Thyroid gland (tissue), 4 donors: ENCODE data around the gene SMYD2. TPM values are rescaled to one million over a fixed set of nuclear protein-coding genes. Genes with fewer than 3 reads are reported as not detected.

ENCODE experiments used
- DNase-seq, 2 donors: peaks; one replicate each; pipeline ENCODE4 v3.0.0-alpha.2; 2019
- H3K27ac ChIP-seq, 3 donors: fragments of 200-600 bp; sonication (generic); 1 replicate in 2 of 3; 2 replicates in 1 of 3; pipeline ENCODE4 v1.5.1; 2016 to 2019; ENCODE audit warnings: mild to moderate bottlenecking in 1 of 3, moderate library complexity in 1 of 3
- H3K27me3 ChIP-seq: fragments of 200-600 bp; sonication (generic); one replicate; pipeline ENCODE4 v1.5.1; 2019
- H3K36me3 ChIP-seq, 2 donors: fragments of 200-600 bp; sonication (generic); one replicate each; pipeline ENCODE4 v1.5.1; 2016 to 2019
- H3K4me1 ChIP-seq, 2 donors: fragments of 200-600 bp; sonication (generic); one replicate each; pipeline ENCODE4 v1.5.1; 2017 to 2019
- H3K4me3 ChIP-seq, 3 donors: fragments of 200-600 bp; sonication (generic); replicated peaks in 1 of 3; 1 replicate in 2 of 3; 2 replicates in 1 of 3; pipeline ENCODE4 v1.5.1; 2016; ENCODE audit warnings: mild to moderate bottlenecking in 1 of 3
- H3K9me3 ChIP-seq: fragments of 200-600 bp; sonication (generic); one replicate; pipeline ENCODE4 v1.5.1; 2017
- POLR2A ChIP-seq, 2 donors: fragments of 450-650 bp; IDR thresholded peaks; one replicate each; pipeline ENCODE4 v1.6.1; 2017; ENCODE audit warnings: antibody characterized with exemption in 2 of 2, mild to moderate bottlenecking in 2 of 2, moderate library complexity in 1 of 2
- WGBS, 2 donors: methylation state at CpG; one replicate each; pipeline ENCODE4 v1.1.5; 2017; 5-methylcytosine and 5-hydroxymethylcytosine counted together
- intact Hi-C: fragments of 100-400 bp; cut with DNase I; formaldehyde crosslinking; loops from one replicate; pipeline ENCODE4 v1.15.1; 2023
- total RNA-seq, 4 donors: library from RNA; depleted of rRNA; stranded (reverse); fragments of >200 nt; gene quantifications; one replicate each; pipeline ENCODE4 v1.2.3, GENCODE V29; 2016
- TF ChIP-seq, protein P1 (sequence below), 6 experiments: fragments of 200-600 bp in 3 of 6; fragments of 450-650 bp in 3 of 6; sonication (generic) in 3 of 6; IDR thresholded peaks; one replicate each; pipeline ENCODE4 v1.5.1; 2016 to 2019; ENCODE audit warnings: antibody characterized with exemption in 6 of 6, mild to moderate bottlenecking in 2 of 6, inconsistent platforms in 1 of 6, moderate library complexity in 1 of 6

Gene SMYD2
- total RNA-seq, 4 donors from 2014 or later, result 37.6 to 56.1 (median 44.5) TPM

DNA sequence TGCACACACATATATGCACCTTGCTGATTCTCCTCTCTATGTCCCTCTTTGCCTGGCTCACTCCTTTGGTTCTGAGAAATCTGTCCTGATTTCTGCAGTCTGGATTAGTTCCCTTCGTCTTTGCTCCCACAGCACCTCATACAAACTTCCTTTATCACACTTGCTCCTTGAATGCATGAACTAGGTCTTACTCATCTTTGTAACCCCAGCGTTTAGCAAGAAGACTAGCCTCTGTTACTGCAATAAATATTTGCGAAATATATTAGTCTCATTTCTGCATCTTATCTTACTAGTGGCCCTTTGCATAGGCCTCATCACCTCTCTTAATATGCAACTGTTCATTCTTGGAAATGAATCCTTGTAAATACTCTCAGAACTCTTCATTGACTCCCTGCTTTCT lies 11.4 kb downstream of the SMYD2 start:
- peaks cover 0 to 9% of the 10 kb centered on the region in 2 donors for H3K4me1 ChIP-seq
- H3K36me3 ChIP-seq, result no peaks in the 10 kb centered on the region
- no peaks in the 10 kb centered on the region for H3K9me3 ChIP-seq
- no peak overlapping the region for H3K4me3 ChIP-seq
- DNase-seq, result no peak
- intact Hi-C loops, result no loop called here
- no peaks in the 10 kb centered on the region for H3K27me3 ChIP-seq
- no peak overlapping the region for H3K27ac ChIP-seq
- TF ChIP-seq, protein P1, sequence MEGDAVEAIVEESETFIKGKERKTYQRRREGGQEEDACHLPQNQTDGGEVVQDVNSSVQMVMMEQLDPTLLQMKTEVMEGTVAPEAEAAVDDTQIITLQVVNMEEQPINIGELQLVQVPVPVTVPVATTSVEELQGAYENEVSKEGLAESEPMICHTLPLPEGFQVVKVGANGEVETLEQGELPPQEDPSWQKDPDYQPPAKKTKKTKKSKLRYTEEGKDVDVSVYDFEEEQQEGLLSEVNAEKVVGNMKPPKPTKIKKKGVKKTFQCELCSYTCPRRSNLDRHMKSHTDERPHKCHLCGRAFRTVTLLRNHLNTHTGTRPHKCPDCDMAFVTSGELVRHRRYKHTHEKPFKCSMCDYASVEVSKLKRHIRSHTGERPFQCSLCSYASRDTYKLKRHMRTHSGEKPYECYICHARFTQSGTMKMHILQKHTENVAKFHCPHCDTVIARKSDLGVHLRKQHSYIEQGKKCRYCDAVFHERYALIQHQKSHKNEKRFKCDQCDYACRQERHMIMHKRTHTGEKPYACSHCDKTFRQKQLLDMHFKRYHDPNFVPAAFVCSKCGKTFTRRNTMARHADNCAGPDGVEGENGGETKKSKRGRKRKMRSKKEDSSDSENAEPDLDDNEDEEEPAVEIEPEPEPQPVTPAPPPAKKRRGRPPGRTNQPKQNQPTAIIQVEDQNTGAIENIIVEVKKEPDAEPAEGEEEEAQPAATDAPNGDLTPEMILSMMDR (IDR thresholded peaks at IDR 0.05), result no peak
- no peak for TF ChIP-seq POLR2A (IDR thresholded peaks at IDR 0.05)
- WGBS, 2 donors, result 94 to 95% methylated on average over 3 of the region's 3 CpGs

DNA sequence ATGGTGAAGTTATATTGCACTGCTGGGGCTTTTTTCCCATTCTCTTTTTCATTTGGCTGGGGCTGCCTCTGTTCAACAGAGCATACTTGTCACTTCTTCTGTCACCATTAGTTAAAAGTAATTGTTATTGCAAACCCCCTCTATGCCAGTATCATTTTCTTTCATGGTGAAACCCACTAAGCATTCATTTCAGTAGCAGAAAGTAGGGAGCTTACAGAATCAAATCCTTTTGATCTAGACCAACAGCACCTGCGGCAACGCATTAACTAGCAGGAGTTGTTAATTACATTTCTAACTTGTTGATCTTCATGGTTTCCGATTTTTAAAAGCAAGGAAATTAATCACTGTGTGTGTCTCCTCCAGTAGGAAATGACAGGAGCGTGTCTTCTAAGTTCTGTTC lies 15.0 kb downstream of the SMYD2 start:
- intact Hi-C loops, result no loop called here
- Histone ChIP-seq H3K9me3 (no peaks in the 10 kb centered on the region), H3K27me3 (no peaks in the 10 kb centered on the region), H3K36me3 (no peaks in the 10 kb centered on the region), H3K27ac (no peak overlapping the region), H3K4me3 (no peak overlapping the region), H3K4me1 (peaks cover 0 to 10% of the 10 kb centered on the region in 2 donors)
- DNase-seq, result no peak
- TF ChIP-seq POLR2A (IDR thresholded peaks at IDR 0.05), result no peak
- TF ChIP-seq, protein P1 (IDR thresholded peaks at IDR 0.05), result no peak
- 81 to 83% methylated on average over 4 of the region's 4 CpGs for WGBS, 2 donors

- TF ChIP-seq, protein P1 (IDR thresholded peaks at IDR 0.05), result no peak
- TF ChIP-seq POLR2A (IDR thresholded peaks at IDR 0.05), result no peak
- H3K27ac ChIP-seq, result no peak overlapping the region
- H3K36me3 ChIP-seq, result no peaks in the 10 kb centered on the region
- 74 to 75% methylated on average over 9 of the region's 9 CpGs for WGBS, 2 donors
- H3K9me3 ChIP-seq, result no peaks in the 10 kb centered on the region
- H3K4me3 ChIP-seq, result no peak overlapping the region
- DNase-seq, result no peak
- peaks cover 8 to 10% of the 10 kb centered on the region in 2 donors for H3K4me1 ChIP-seq
- intact Hi-C loops, result no loop called here
- H3K27me3 ChIP-seq, result no peaks in the 10 kb centered on the region
Measured at GRCh38 chr1:214296860-214297745, 16.1 kb downstream of the SMYD2 start.

DNA sequence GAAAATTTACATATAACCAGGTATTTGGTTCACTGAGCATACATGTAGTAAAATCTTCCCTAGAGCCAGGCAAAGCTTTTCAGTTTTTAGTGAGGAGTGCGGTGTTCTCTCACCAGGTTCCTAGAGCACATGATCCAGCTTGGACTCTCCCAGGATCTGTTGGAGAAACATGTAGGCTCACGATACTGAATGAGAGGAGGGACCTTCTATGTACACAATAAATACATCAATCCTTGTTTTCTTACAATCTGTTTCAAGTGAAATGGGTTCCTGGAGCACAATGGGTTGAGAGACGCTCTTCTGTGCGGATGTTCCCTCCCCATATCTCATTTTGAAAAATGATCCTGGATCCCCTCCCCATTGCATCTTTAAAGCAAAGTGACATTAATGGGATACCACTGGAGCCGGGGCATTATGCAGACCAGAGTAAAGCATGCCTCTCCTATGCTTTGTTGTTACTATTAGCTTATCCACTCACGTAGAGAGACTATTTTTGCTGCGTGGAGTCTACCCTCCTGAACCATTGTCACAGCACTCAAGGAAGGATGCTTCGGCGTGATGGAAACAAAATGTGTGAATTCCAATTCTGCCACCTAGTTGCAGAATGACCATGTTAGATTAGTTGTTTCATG lies 19.3 kb downstream of the SMYD2 start:
- Histone ChIP-seq H3K27ac (no peak overlapping the region), H3K9me3 (no peaks in the 10 kb centered on the region), H3K36me3 (no peaks in the 10 kb centered on the region), H3K4me3 (no peak overlapping the region), H3K4me1 (peaks cover 8 to 10% of the 10 kb centered on the region in 2 donors), H3K27me3 (no peaks in the 10 kb centered on the region)
- 95 to 97% methylated on average over 9 of the region's 9 CpGs for WGBS, 2 donors
- TF ChIP-seq POLR2A (IDR thresholded peaks at IDR 0.05), result no peak
- TF ChIP-seq, protein P1 (IDR thresholded peaks at IDR 0.05), result no peak
- intact Hi-C loops, result no loop called here
- no peak for DNase-seq

- intact Hi-C loops, result no loop called here
- no peak overlapping the region for H3K4me3 ChIP-seq
- TF ChIP-seq, protein P1 (IDR thresholded peaks at IDR 0.05), result no peak
- TF ChIP-seq POLR2A (IDR thresholded peaks at IDR 0.05), result no peak
- H3K36me3 ChIP-seq, result no peaks in the 10 kb centered on the region
- no peaks in the 10 kb centered on the region for H3K9me3 ChIP-seq
- peak overlapping the region in 2 of 3 donors; percentile 41 to 48 for H3K27ac ChIP-seq
- peaks cover 8% of the 10 kb centered on the region in 2 donors for H3K4me1 ChIP-seq
- DNase-seq, result no peak
- no peaks in the 10 kb centered on the region for H3K27me3 ChIP-seq
Measured at GRCh38 chr1:214301526-214301925, 20.6 kb downstream of the SMYD2 start.
